HCT116 (cell line): Measurements from ENCODE around the gene SETD3. TPM values are rescaled to one million over a fixed set of nuclear protein-coding genes. Genes with fewer than 3 reads are reported as not detected.
"Not testable (repeated sequence)": the region's sequence is repeated elsewhere in the genome, so short reads cannot be mapped to it uniquely, and the experiment has no call there.

Source experiments
- ATAC-seq: fragments of 200-7000 bp; cut with Tn5 transposase; 2 replicates; pipeline ENCODE4 v1.9.1; 2020; ENCODE audit warnings: mild to moderate bottlenecking, moderate library complexity
- BruUV-seq: library from RNA; stranded (reverse); fragments of 400-500 nt; replicated peaks from 2 replicates; lab custom pipeline; 2021; lab: Mats Ljungman, UMichigan
- CTCF ChIA-PET: fragments of 300-600 bp; sonication (Branson Sonifier 250); formaldehyde crosslinking; loops from one replicate; lab custom pipeline; 2021; ENCODE audit warnings: antibody characterized with exemption; lab: Charles Lee
- POLR2A ChIA-PET: fragments of 300-600, 350-600 bp; sonication (Branson Sonifier 250); formaldehyde crosslinking; loops from one replicate; lab custom pipeline; 2021; ENCODE audit warnings: antibody characterized with exemption; lab: Charles Lee
- RAD21 ChIA-PET, 2 experiments: fragments of 300-600 bp; sonication (Branson Sonifier 250); formaldehyde crosslinking; loops; one replicate each; lab custom pipeline; 2023; ENCODE audit warnings: low total read pairs in 2 of 2; ENCODE audit not compliant: uncharacterized antibody in 2 of 2, unreplicated experiment in 2 of 2, low non-redundant PET in 1 of 2; lab: Charles Lee
- DNase-seq: peaks from one replicate; pipeline ENCODE4 v3.0.0-alpha.2; 2010; ENCODE audit warnings: low read depth, low spot score
- H2AFZ ChIP-seq: fragments of 200-600 bp; shearing (Covaris generic), sonication (generic); 2 replicates; pipeline ENCODE4 v1.6.1; 2017; ENCODE audit warnings: low read depth, mixed run types, mixed read lengths, antibody characterized with exemption, low read length; ENCODE audit not compliant: poor library complexity, severe bottlenecking
- H3K27ac ChIP-seq: 2 replicates; pipeline ENCODE4 v1.5.1; 2012; ENCODE audit warnings: low read depth, low read length
- H3K27me3 ChIP-seq: fragments of 200-600 bp; sonication (generic); 2 replicates; pipeline ENCODE4 v1.6.1; 2016; ENCODE audit warnings: mixed run types, low read length, mixed read lengths; ENCODE audit not compliant: insufficient read depth
- H3K36me3 ChIP-seq, 2 experiments: fragments of 200-500 bp in 1 of 2; fragments of 200-600 bp in 1 of 2; sonication (Bioruptor generic) in 1 of 2; sonication (generic) in 1 of 2; 2 replicates each; pipeline versions ENCODE4 v1.5.1 to v1.6.1; 2014 to 2016; ENCODE audit warnings: low read length in 2 of 2, inconsistent platforms in 1 of 2, mixed read lengths in 1 of 2, mixed run types in 1 of 2; ENCODE audit not compliant: insufficient read depth in 2 of 2, control insufficient read depth in 1 of 2
- H3K4me1 ChIP-seq, 2 experiments: fragments of 200-600 bp in 1 of 2; sonication (generic) in 1 of 2; 2 replicates each; pipeline versions ENCODE4 v1.5.1 to v1.6.1; 2012 to 2017; ENCODE audit warnings: low read length in 2 of 2, inconsistent platforms in 1 of 2, mild to moderate bottlenecking in 1 of 2, mixed read lengths in 1 of 2, mixed run types in 1 of 2, moderate library complexity in 1 of 2; ENCODE audit not compliant: insufficient read depth in 2 of 2, control insufficient read depth in 1 of 2
- H3K4me2 ChIP-seq: fragments of 200-600 bp; sonication (generic); 2 replicates; pipeline ENCODE4 v1.6.1; 2017; ENCODE audit warnings: mixed run types, low read length, mixed read lengths
- H3K4me3 ChIP-seq, 2 experiments: fragments of 200-600 bp in 1 of 2; sonication (generic) in 1 of 2; replicated peaks in 1 of 2; 2 replicates each; pipeline ENCODE4 v1.5.1; 2011 to 2016; ENCODE audit warnings: low read length in 2 of 2, control low read depth in 1 of 2, low read depth in 1 of 2, mild to moderate bottlenecking in 1 of 2, mixed read lengths in 1 of 2, mixed run types in 1 of 2
- H3K79me2 ChIP-seq: fragments of 200-600 bp; sonication (generic); 2 replicates; pipeline ENCODE4 v1.6.1; 2017; ENCODE audit warnings: mild to moderate bottlenecking, mixed run types, low read length, moderate library complexity, mixed read lengths; ENCODE audit not compliant: insufficient read depth
- H3K9ac ChIP-seq: fragments of 200-600 bp; sonication (generic); 2 replicates; pipeline ENCODE4 v1.6.1; 2016; ENCODE audit warnings: low read length, mixed read lengths
- H3K9me2 ChIP-seq: fragments of 200-600 bp; sonication (generic), shearing (Covaris generic); 2 replicates; pipeline ENCODE4 v1.6.1; 2017; ENCODE audit warnings: mixed run types, mild to moderate bottlenecking, moderate library complexity; ENCODE audit not compliant: insufficient read depth
- H3K9me3 ChIP-seq, 2 experiments: fragments of 200-500 bp in 1 of 2; fragments of 200-600 bp in 1 of 2; sonication (Bioruptor generic) in 1 of 2; sonication (generic) in 1 of 2; 2 replicates each; pipeline ENCODE4 v1.6.1; 2014 to 2017; ENCODE audit warnings: low read length in 2 of 2, mixed read lengths in 2 of 2, inconsistent platforms in 1 of 2, low read depth in 1 of 2, mild to moderate bottlenecking in 1 of 2, mixed run types in 1 of 2, moderate library complexity in 1 of 2; ENCODE audit not compliant: control insufficient read depth in 1 of 2, insufficient read depth in 1 of 2
- H4K20me1 ChIP-seq: fragments of 200-600 bp; sonication (generic), shearing (Covaris generic); 2 replicates; pipeline ENCODE4 v1.6.1; 2017; ENCODE audit warnings: mixed run types, mild to moderate bottlenecking, moderate library complexity; ENCODE audit not compliant: insufficient read depth
- ATF3 ChIP-seq: IDR thresholded peaks from 2 replicates; pipeline ENCODE4 v1.6.1; 2012
- CEBPB ChIP-seq: IDR thresholded peaks from 2 replicates; pipeline ENCODE4 v1.6.1; 2012; ENCODE audit warnings: low read depth
- EGR1 ChIP-seq: IDR thresholded peaks from 2 replicates; pipeline ENCODE4 v1.6.1; 2012; ENCODE audit warnings: low read depth
- FOSL1 ChIP-seq: IDR thresholded peaks from 2 replicates; pipeline ENCODE4 v1.6.1; 2012; ENCODE audit warnings: low read depth
- JUND ChIP-seq: IDR thresholded peaks from 2 replicates; pipeline ENCODE4 v1.6.1; 2012
- RAD21 ChIP-seq: IDR thresholded peaks from 2 replicates; pipeline ENCODE4 v1.6.1; 2012; ENCODE audit warnings: low read depth, mild to moderate bottlenecking
- REST ChIP-seq: IDR thresholded peaks from 2 replicates; pipeline ENCODE4 v1.6.1; 2012; ENCODE audit warnings: low read depth
- SIN3A ChIP-seq: IDR thresholded peaks from 2 replicates; pipeline ENCODE4 v1.6.1; 2012; ENCODE audit warnings: low read depth
- SP1 ChIP-seq: IDR thresholded peaks from 2 replicates; pipeline ENCODE4 v1.6.1; 2012; ENCODE audit warnings: low read depth
- SRF ChIP-seq: IDR thresholded peaks from 2 replicates; pipeline ENCODE4 v1.6.1; 2012; ENCODE audit warnings: low read depth
- ZFX ChIP-seq: fragments of 450-650 bp; IDR thresholded peaks from 2 replicates; pipeline ENCODE4 v1.6.1; 2017
- ZNF274 ChIP-seq: fragments of 200-500 bp; sonication (Bioruptor generic); IDR thresholded peaks from 2 replicates; pipeline ENCODE4 v1.6.1; 2014; ENCODE audit warnings: mild to moderate bottlenecking, low read depth, low read length, inconsistent platforms
- intact Hi-C: fragments of 100-400 bp; cut with micrococcal nuclease; formaldehyde crosslinking; loops from 2 replicates; pipeline ENCODE4 v1.10.0; 2022
- total RNA-seq: library from RNA; stranded (reverse); gene quantifications from one replicate; pipeline ENCODE4 v1.2.1, GENCODE V29; 2021; ENCODE audit not compliant: unreplicated experiment
- TF ChIP-seq, protein P1 (sequence below): IDR thresholded peaks from 2 replicates; pipeline ENCODE4 v1.6.1; 2012

SETD3 gene
- total RNA-seq, 1 experiment from 2014 or later: 46.6 TPM

- Histone ChIP-seq H3K27me3 (peaks cover 21% of the 10 kb centered on the region; the same call in 1 of the 2 replicates), H3K4me3 (no peak overlapping the region), H3K4me2 (no peak overlapping the region), H3K36me3 (no peaks in the 10 kb centered on the region), H3K9ac (no peak overlapping the region), H3K9me2 (no peaks in the 10 kb centered on the region), H3K4me1 (peaks cover 8 to 13% of the 10 kb centered on the region in 2 experiments), H3K79me2 (no peaks in the 10 kb centered on the region), H3K27ac (no peak overlapping the region), H4K20me1 (no peaks in the 10 kb centered on the region), H3K9me3 (no peaks in the 10 kb centered on the region), H2AFZ (no peak overlapping the region)
- ChIA-PET POLR2A (no interaction called here), CTCF (no interaction called here), RAD21 (no interaction called here)
- no peak for TF ChIP-seq ZFX
- TF ChIP-seq SP1: no peak
- TF ChIP-seq, protein P1, sequence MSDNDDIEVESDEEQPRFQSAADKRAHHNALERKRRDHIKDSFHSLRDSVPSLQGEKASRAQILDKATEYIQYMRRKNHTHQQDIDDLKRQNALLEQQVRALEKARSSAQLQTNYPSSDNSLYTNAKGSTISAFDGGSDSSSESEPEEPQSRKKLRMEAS: no peak
- TF ChIP-seq REST: no peak
- TF ChIP-seq SIN3A: no peak
- TF ChIP-seq RAD21: no peak
- TF ChIP-seq EGR1: no peak
- no peak for TF ChIP-seq FOSL1
- no peak for TF ChIP-seq CEBPB
- TF ChIP-seq ZNF274: no peak
- no peak for TF ChIP-seq SRF
- TF ChIP-seq ATF3: no peak
- no peak for TF ChIP-seq JUND
- BruUV-seq: no TSS peak
- ATAC-seq (no peak), DNase-seq (no peak)
- intact Hi-C loops: no loop called here
These were observed 131.6 kb downstream of the SETD3 start for GRCh38 chr14:99348816-99349614.

DNA sequence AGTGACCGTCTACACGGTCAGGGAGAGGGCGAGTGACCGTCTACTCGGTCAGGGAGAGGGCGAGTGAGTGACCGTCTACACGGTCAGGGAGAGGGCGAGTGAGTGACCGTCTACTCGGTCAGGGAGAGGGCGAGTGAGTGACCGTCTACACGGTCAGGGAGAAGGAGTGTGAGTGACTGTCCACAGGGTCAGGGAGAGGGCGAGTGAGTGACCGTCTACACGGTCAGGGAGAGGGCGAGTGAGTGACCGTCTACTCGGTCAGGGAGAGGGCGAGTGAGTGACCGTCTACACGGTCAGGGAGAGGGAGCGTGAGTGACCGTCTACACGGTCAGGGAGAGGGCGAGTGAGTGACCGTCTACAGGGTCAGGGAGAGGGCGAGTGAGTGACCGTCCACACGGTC lies 132.4 kb downstream of the SETD3 start:
- ATAC-seq, CTCF ChIA-PET, H2AFZ ChIP-seq, H3K4me2 ChIP-seq, H3K4me3 ChIP-seq, H3K27ac ChIP-seq, H3K36me3 ChIP-seq, H4K20me1 ChIP-seq, H3K9me2 ChIP-seq, POLR2A ChIA-PET, BruUV-seq, H3K9me3 ChIP-seq, intact Hi-C loops, DNase-seq, RAD21 ChIA-PET, H3K79me2 ChIP-seq, H3K9ac ChIP-seq: not testable (repeated sequence)
- H3K4me1 ChIP-seq: peaks cover 8 to 13% of the 10 kb centered on the region in 2 experiments
- H3K27me3 ChIP-seq: peaks cover 23% of the 10 kb centered on the region; the same call in 1 of the 2 replicates
